Neural cell (in vitro differentiated cells): ENCODE data around the gene DNAH10. TPM values are rescaled to one million over a fixed set of nuclear protein-coding genes. Genes with fewer than 3 reads are reported as not detected.

Experiments
- H2AFZ ChIP-seq: fragments of 200-600, 300-800 bp; sonication (generic), shearing (Covaris generic); 2 replicates; pipeline ENCODE4 v1.6.0; 2014; ENCODE audit warnings: low read depth, mild to moderate bottlenecking, antibody characterized with exemption, low read length, moderate library complexity
- H3F3A ChIP-seq: fragments of 200-600 bp; shearing (Covaris generic); 2 replicates; pipeline ENCODE4 v1.6.1; 2016; ENCODE audit warnings: mild to moderate bottlenecking, moderate library complexity, mixed read lengths, antibody characterized with exemption, low read length; ENCODE audit not compliant: insufficient read depth, poor library complexity, severe bottlenecking
- H3K27ac ChIP-seq: fragments of 200-600, 300-800 bp; sonication (generic), shearing (Covaris generic); 2 replicates; pipeline ENCODE4 v1.5.1; 2014; ENCODE audit warnings: mild to moderate bottlenecking, low read length, moderate library complexity
- H3K27me3 ChIP-seq: fragments of 300-800, 200-600 bp; sonication (generic), shearing (Covaris generic); 2 replicates; pipeline ENCODE4 v1.6.0; 2014; ENCODE audit warnings: mild to moderate bottlenecking, low read depth, low read length, moderate library complexity; ENCODE audit not compliant: insufficient read depth
- H3K36me3 ChIP-seq: fragments of 300-800, 200-600 bp; sonication (generic), shearing (Covaris generic); 2 replicates; pipeline ENCODE4 v1.5.1; 2014; ENCODE audit warnings: mild to moderate bottlenecking, antibody characterized with exemption, low read length, moderate library complexity; ENCODE audit not compliant: insufficient read depth
- H3K4me2 ChIP-seq: fragments of 300-800, 200-600 bp; sonication (generic), shearing (Covaris generic); 2 replicates; pipeline ENCODE4 v1.6.0; 2014; ENCODE audit warnings: mild to moderate bottlenecking, low read length
- H3K4me3 ChIP-seq: fragments of 300-800, 200-600 bp; sonication (generic), shearing (Covaris generic); 2 replicates; pipeline ENCODE4 v1.5.1; 2014; ENCODE audit warnings: mild to moderate bottlenecking, low read length, moderate library complexity
- H3K79me2 ChIP-seq: fragments of 200-600 bp; shearing (Covaris generic); replicated peaks from 2 replicates; pipeline ENCODE4 v1.6.0; 2014; ENCODE audit warnings: mild to moderate bottlenecking, low read length, moderate library complexity; ENCODE audit not compliant: insufficient read depth
- H3K9ac ChIP-seq: fragments of 300-800, 200-600 bp; sonication (generic), shearing (Covaris generic); 2 replicates; pipeline ENCODE4 v1.6.1; 2016; ENCODE audit warnings: mild to moderate bottlenecking, low read length, mixed read lengths
- H3K9me2 ChIP-seq: fragments of 200-600 bp; shearing (Covaris generic); 2 replicates; pipeline ENCODE4 v1.6.1; 2016; ENCODE audit warnings: mild to moderate bottlenecking, low read length, mixed read lengths; ENCODE audit not compliant: insufficient read depth
- H3K9me3 ChIP-seq: fragments of 200-600, 300-800 bp; sonication (generic), shearing (Covaris generic); 2 replicates; pipeline ENCODE4 v1.6.1; 2016; ENCODE audit warnings: mild to moderate bottlenecking, mixed run types, low read length, moderate library complexity, mixed read lengths
- H4K20me1 ChIP-seq: fragments of 200-600 bp; shearing (Covaris generic); 2 replicates; pipeline ENCODE4 v1.6.1; 2016; ENCODE audit warnings: mild to moderate bottlenecking, mixed run types; ENCODE audit not compliant: insufficient read depth
- CTCF ChIP-seq: fragments of 450-650 bp; IDR thresholded peaks from 2 replicates; pipeline ENCODE4 v1.5.1; 2014; ENCODE audit warnings: antibody characterized with exemption, mild to moderate bottlenecking, moderate library complexity; ENCODE audit not compliant: poor library complexity, severe bottlenecking
- EP300 ChIP-seq: fragments of 450-650 bp; conservative IDR thresholded peaks from 2 replicates; pipeline ENCODE4 v1.6.1; 2014; ENCODE audit warnings: antibody characterized with exemption, mild to moderate bottlenecking, moderate library complexity; ENCODE audit not compliant: poor library complexity, severe bottlenecking
- EZH2 ChIP-seq: fragments of 200-600, 300-800 bp; shearing (Covaris generic), sonication (generic); IDR thresholded peaks from 2 replicates; pipeline ENCODE4 v1.6.1; 2014; ENCODE audit warnings: antibody characterized with exemption, low read length, borderline replicate concordance, mild to moderate bottlenecking; ENCODE audit not compliant: insufficient read depth, poor library complexity, severe bottlenecking
- MXI1 ChIP-seq: fragments of 450-650 bp; conservative IDR thresholded peaks from 2 replicates; pipeline ENCODE4 v1.6.1; 2014; ENCODE audit warnings: antibody characterized with exemption, mild to moderate bottlenecking; ENCODE audit not compliant: poor library complexity, severe bottlenecking
- POLR2AphosphoS5 ChIP-seq: IDR thresholded peaks from 2 replicates; pipeline ENCODE4 v1.6.1; 2012
- RAD21 ChIP-seq: fragments of 450-650 bp; conservative IDR thresholded peaks from 2 replicates; pipeline ENCODE4 v1.6.1; 2014; ENCODE audit warnings: antibody characterized with exemption, mild to moderate bottlenecking, moderate library complexity
- REST ChIP-seq: IDR thresholded peaks from 2 replicates; pipeline ENCODE4 v1.6.1; 2012; ENCODE audit warnings: borderline replicate concordance
- SMC3 ChIP-seq: fragments of 450-650 bp; conservative IDR thresholded peaks from 2 replicates; pipeline ENCODE4 v1.6.1; 2014; ENCODE audit warnings: antibody characterized with exemption, mild to moderate bottlenecking, moderate library complexity; ENCODE audit not compliant: poor library complexity
- TAF1 ChIP-seq: IDR thresholded peaks from 2 replicates; pipeline ENCODE4 v1.6.1; 2012; ENCODE audit warnings: low read depth
- polyA plus RNA-seq: library from polyadenylated mRNA; depleted of rRNA; stranded (reverse); fragments of >200 nt; gene quantifications from 2 replicates; pipeline ENCODE4 v1.2.3, GENCODE V29; 2014

Gene DNAH10
- polyA plus RNA-seq, 1 donor from 2014 or later, result 1.9 TPM

- Histone ChIP-seq H3K9me3 (no peaks in the 10 kb centered on the region), H3F3A (no peaks in the 10 kb centered on the region), H3K4me2 (no peak overlapping the region), H3K4me3 (no peak overlapping the region), H3K27ac (no peak overlapping the region), H3K79me2 (no peaks in the 10 kb centered on the region), H3K27me3 (no peaks in the 10 kb centered on the region), H3K9me2 (no peaks in the 10 kb centered on the region), H3K36me3 (no peaks in the 10 kb centered on the region), H2AFZ (no peak overlapping the region), H3K9ac (no peak overlapping the region), H4K20me1 (no peaks in the 10 kb centered on the region)
- TF ChIP-seq CTCF, result no peak
- no peak for TF ChIP-seq TAF1
These were observed 175.8 kb downstream of the DNAH10 start for GRCh38 chr12:123937707-123938591.

GRCh38 chr12:123938679-123939480 is 176.8 kb downstream of the DNAH10 start:
- H3F3A ChIP-seq, result no peaks in the 10 kb centered on the region
- H3K4me2 ChIP-seq, result no peak overlapping the region
- TF ChIP-seq EZH2 (no peak), CTCF (no peak), SMC3 (no peak), REST (no peak), EP300 (no peak), MXI1 (no peak), POLR2AphosphoS5 (no peak), RAD21 (no peak), TAF1 (no peak)
- no peak overlapping the region for H3K9ac ChIP-seq
- H2AFZ ChIP-seq, result no peak overlapping the region
- H3K27ac ChIP-seq, result no peak overlapping the region
- H3K4me3 ChIP-seq, result no peak overlapping the region
- H3K9me3 ChIP-seq, result no peaks in the 10 kb centered on the region
- no peaks in the 10 kb centered on the region for H3K9me2 ChIP-seq
- no peaks in the 10 kb centered on the region for H3K27me3 ChIP-seq
- no peaks in the 10 kb centered on the region for H4K20me1 ChIP-seq
- H3K79me2 ChIP-seq, result no peaks in the 10 kb centered on the region
- no peaks in the 10 kb centered on the region for H3K36me3 ChIP-seq
